Lower leg skin (tissue), 3 donors: ENCODE results near the gene AVEN.

ENCODE experiments used
- POLR2A ChIP-seq, 2 donors: fragments of 450-650 bp; IDR thresholded peaks; one replicate each; pipeline ENCODE4 v1.6.1; 2016 to 2017; ENCODE audit warnings: antibody characterized with exemption in 2 of 2, mild to moderate bottlenecking in 1 of 2, moderate library complexity in 1 of 2
- TF ChIP-seq, protein P1 (sequence below), 3 donors: fragments of 450-650 bp; IDR thresholded peaks; one replicate each; pipeline ENCODE4 v1.5.1; 2016; ENCODE audit warnings: antibody characterized with exemption in 3 of 3, mild to moderate bottlenecking in 3 of 3, moderate library complexity in 2 of 3

DNA sequence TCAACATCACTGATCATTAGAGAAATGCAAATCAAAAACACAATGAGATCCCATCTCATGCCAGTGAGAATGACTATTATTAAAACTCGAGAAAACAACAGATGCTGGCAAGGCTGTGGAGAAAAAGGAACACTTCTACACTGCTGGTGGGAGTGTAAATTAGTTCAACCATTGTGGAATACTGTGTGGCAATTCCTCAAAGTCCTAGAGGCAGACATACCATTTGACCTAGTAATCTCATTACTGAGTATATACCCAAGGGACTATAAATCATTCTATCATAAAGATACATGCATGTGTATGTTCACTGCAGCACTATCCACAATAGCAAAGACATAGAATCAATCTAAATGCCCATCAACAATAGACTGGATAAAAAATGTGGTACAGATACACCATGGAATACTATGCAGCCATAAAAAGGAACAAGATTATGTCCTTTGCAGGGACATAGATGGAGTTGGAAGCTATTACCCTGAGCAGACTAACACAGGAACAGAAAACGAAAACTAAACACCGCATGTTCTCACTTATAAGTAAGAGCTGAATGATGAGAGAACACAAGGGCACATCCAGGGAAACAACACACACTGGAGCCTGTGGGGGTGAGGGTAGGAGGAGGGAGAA is 15.2 kb upstream of the AVEN start:
- TF ChIP-seq POLR2A (IDR thresholded peaks at IDR 0.05): no peak
- TF ChIP-seq, protein P1, sequence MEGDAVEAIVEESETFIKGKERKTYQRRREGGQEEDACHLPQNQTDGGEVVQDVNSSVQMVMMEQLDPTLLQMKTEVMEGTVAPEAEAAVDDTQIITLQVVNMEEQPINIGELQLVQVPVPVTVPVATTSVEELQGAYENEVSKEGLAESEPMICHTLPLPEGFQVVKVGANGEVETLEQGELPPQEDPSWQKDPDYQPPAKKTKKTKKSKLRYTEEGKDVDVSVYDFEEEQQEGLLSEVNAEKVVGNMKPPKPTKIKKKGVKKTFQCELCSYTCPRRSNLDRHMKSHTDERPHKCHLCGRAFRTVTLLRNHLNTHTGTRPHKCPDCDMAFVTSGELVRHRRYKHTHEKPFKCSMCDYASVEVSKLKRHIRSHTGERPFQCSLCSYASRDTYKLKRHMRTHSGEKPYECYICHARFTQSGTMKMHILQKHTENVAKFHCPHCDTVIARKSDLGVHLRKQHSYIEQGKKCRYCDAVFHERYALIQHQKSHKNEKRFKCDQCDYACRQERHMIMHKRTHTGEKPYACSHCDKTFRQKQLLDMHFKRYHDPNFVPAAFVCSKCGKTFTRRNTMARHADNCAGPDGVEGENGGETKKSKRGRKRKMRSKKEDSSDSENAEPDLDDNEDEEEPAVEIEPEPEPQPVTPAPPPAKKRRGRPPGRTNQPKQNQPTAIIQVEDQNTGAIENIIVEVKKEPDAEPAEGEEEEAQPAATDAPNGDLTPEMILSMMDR (IDR thresholded peaks at IDR 0.05): no peak
